Measurements from ENCODE around the gene OPRD1. TPM values are rescaled to one million over a fixed set of nuclear protein-coding genes. Genes with fewer than 3 reads are reported as not detected.

Gene OPRD1
- total RNA-seq, 4 donors from 2014 or later: under 0.01 TPM; not detected in 3

- H3K9me3 ChIP-seq: no peaks in the 10 kb centered on the region
- no peak overlapping the region for H3K27ac ChIP-seq
- no peaks in the 10 kb centered on the region for H3K27me3 ChIP-seq
- no peak overlapping the region for H3K4me3 ChIP-seq
- DNase-seq: no peak
- intact Hi-C loops (cut with DNase I; ENCODE audit: low total_unique reads) (loop anchor here (10.0 kb wide), 1 partner anchor 235 kb away; the partner anchor contains the start of gene TMEM200B), in situ Hi-C loops (cut with MboI; ENCODE audit: low pct_ligation_motif_present in 1 of 4, low pct_unique_long_range_greater_than_20kb in 1 of 4, low sequenced_read_pairs in 3 of 4) (loop anchor here in 3 of 4 donors (10.0 to 25.0 kb wide), 3 partner anchors 145 to 377 kb away; partner anchors contain the start of gene RCC1 (in 1 of the 3))
- H3K36me3 ChIP-seq: no peaks in the 10 kb centered on the region
- TF ChIP-seq EP300 (IDR thresholded peaks at IDR 0.05; ENCODE audit: low read depth) (no peak), POLR2AphosphoS5 (IDR thresholded peaks at IDR 0.05) (no peak), POLR2A (IDR thresholded peaks at IDR 0.05) (no peak)
- TF ChIP-seq, protein P1, sequence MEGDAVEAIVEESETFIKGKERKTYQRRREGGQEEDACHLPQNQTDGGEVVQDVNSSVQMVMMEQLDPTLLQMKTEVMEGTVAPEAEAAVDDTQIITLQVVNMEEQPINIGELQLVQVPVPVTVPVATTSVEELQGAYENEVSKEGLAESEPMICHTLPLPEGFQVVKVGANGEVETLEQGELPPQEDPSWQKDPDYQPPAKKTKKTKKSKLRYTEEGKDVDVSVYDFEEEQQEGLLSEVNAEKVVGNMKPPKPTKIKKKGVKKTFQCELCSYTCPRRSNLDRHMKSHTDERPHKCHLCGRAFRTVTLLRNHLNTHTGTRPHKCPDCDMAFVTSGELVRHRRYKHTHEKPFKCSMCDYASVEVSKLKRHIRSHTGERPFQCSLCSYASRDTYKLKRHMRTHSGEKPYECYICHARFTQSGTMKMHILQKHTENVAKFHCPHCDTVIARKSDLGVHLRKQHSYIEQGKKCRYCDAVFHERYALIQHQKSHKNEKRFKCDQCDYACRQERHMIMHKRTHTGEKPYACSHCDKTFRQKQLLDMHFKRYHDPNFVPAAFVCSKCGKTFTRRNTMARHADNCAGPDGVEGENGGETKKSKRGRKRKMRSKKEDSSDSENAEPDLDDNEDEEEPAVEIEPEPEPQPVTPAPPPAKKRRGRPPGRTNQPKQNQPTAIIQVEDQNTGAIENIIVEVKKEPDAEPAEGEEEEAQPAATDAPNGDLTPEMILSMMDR (IDR thresholded peaks at IDR 0.05): no peak
- WGBS, 2 donors (ENCODE audit: low coverage in 1 of 2): 88% methylated on average over 5 of the region's 5 CpGs; no CpG with 5 or more reads in 1 of the 2 donors
- H3K4me1 ChIP-seq: peaks cover 20 to 36% (median 25%) of the 10 kb centered on the region in 4 donors
Observed at GRCh38 chr1:28889357-28889756, 77.4 kb downstream of the OPRD1 start.

DNA sequence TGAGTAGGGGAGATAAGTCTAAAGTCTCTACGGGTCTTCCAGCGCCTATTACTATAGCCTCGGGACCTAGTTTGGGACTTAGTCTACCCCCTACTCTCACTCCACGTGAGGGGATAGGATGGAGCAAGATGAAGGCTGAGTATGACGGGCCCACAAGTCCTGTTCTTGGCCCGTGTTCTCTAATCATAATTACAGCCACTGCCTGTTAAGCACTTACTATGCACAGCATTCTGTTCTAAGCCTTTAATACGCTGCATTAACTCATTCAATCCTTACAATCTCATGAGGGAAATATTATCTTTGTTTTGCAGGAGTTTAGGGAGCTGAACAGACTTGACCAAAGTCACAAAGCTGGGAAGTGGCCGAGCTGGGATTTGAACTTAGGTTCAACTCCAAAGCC, 78.5 kb downstream of the OPRD1 start:
- Histone ChIP-seq H3K27ac (no peak overlapping the region), H3K4me3 (no peak overlapping the region), H3K36me3 (no peaks in the 10 kb centered on the region), H3K27me3 (no peaks in the 10 kb centered on the region), H3K9me3 (no peaks in the 10 kb centered on the region), H3K4me1 (peaks cover 9 to 26% (median 15%) of the 10 kb centered on the region in 4 donors)
- WGBS, 2 donors (ENCODE audit: low coverage in 1 of 2): 84 to 91% methylated on average over 6 to 8 of the region's 8 CpGs
- in situ Hi-C loops (cut with MboI; ENCODE audit: low pct_ligation_motif_present in 1 of 4, low pct_unique_long_range_greater_than_20kb in 1 of 4, low sequenced_read_pairs in 3 of 4) (loop anchor here in 2 of 4 donors (10.0 to 25.0 kb wide), 2 partner anchors 324 to 378 kb away; partner anchors contain the start of gene RCC1 (in 1 of the 2)), intact Hi-C loops (cut with DNase I; ENCODE audit: low total_unique reads) (no loop called here)
- TF ChIP-seq, protein P1 (IDR thresholded peaks at IDR 0.05): no peak
- no peak for TF ChIP-seq EP300 (IDR thresholded peaks at IDR 0.05; ENCODE audit: low read depth)
- DNase-seq: no peak

DNA sequence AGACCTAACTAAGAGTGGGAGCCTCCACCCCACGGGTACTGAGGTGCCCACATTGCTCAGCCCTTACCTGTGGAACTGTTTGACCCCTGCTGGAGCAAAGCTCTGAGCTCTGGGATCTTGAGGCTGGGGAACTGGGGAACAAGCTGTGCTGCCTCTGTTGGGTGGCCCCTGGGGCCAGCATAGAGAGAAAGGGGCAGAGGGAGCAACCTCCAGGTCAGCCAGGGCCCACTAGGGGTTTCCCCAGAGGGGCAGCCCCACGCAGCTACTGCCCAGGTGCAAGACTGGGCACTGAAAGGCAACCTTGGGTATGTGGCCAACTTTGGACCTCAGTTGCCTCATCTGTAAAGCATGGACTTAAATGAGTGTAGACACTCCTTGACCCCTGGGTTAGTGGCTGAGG, 78.9 kb downstream of the OPRD1 start:
- H3K4me3 ChIP-seq: no peak overlapping the region
- in situ Hi-C loops (cut with MboI; ENCODE audit: low pct_ligation_motif_present in 1 of 4, low pct_unique_long_range_greater_than_20kb in 1 of 4, low sequenced_read_pairs in 3 of 4): loop anchor here in 2 of 4 donors (10.0 to 25.0 kb wide), 2 partner anchors 324 to 379 kb away; partner anchors contain the start of gene RCC1 (in 1 of the 2)

GRCh38 chr1:28891256-28891655, 79.3 kb downstream of the OPRD1 start:
- no peaks in the 10 kb centered on the region for H3K27me3 ChIP-seq
- no peak overlapping the region for H3K4me3 ChIP-seq
- H3K4me1 ChIP-seq: peaks cover 8 to 20% (median 10%) of the 10 kb centered on the region in 4 donors
- no peaks in the 10 kb centered on the region for H3K9me3 ChIP-seq
- WGBS, 2 donors (ENCODE audit: low coverage in 1 of 2): 95 to 100% methylated on average over 1 to 2 of the region's 2 CpGs
- H3K36me3 ChIP-seq: no peaks in the 10 kb centered on the region
- DNase-seq: no peak
- H3K27ac ChIP-seq: no peak overlapping the region
- intact Hi-C loops (cut with DNase I; ENCODE audit: low total_unique reads): no loop called here
- TF ChIP-seq EP300 (IDR thresholded peaks at IDR 0.05; ENCODE audit: low read depth) (no peak), POLR2AphosphoS5 (IDR thresholded peaks at IDR 0.05) (no peak), POLR2A (IDR thresholded peaks at IDR 0.05) (no peak)
- TF ChIP-seq, protein P1 (IDR thresholded peaks at IDR 0.05): no peak
- in situ Hi-C loops (cut with MboI; ENCODE audit: low pct_ligation_motif_present in 1 of 4, low pct_unique_long_range_greater_than_20kb in 1 of 4, low sequenced_read_pairs in 3 of 4): loop anchor here in 2 of 4 donors (10.0 to 25.0 kb wide), 2 partner anchors 324 to 379 kb away; partner anchors contain the start of gene RCC1 (in 1 of the 2)

More for the DNA sequence above, 78.9 kb downstream of the OPRD1 start:
- Histone ChIP-seq H3K9me3 (no peaks in the 10 kb centered on the region), H3K4me1 (peaks cover 8 to 24% (median 13%) of the 10 kb centered on the region in 4 donors), H3K27ac (no peak overlapping the region), H3K36me3 (no peaks in the 10 kb centered on the region), H3K27me3 (no peaks in the 10 kb centered on the region)
- intact Hi-C loops (cut with DNase I; ENCODE audit: low total_unique reads): no loop called here
- TF ChIP-seq POLR2AphosphoS5 (IDR thresholded peaks at IDR 0.05): no peak
- no peak for TF ChIP-seq EP300 (IDR thresholded peaks at IDR 0.05; ENCODE audit: low read depth)
- TF ChIP-seq POLR2A (IDR thresholded peaks at IDR 0.05): no peak
- TF ChIP-seq, protein P1 (IDR thresholded peaks at IDR 0.05): no peak
- DNase-seq: no peak
- WGBS, 2 donors (ENCODE audit: low coverage in 1 of 2): 82% methylated on average over 2 of the region's 2 CpGs; no CpG with 5 or more reads in 1 of the 2 donors

All from transverse colon (tissue), 4 donors.